GM12864 (cell line): Measurements from ENCODE around the gene AANAT.
"Not testable (repeated sequence)": the region's sequence is repeated elsewhere in the genome, so short reads cannot be mapped to it uniquely, and the experiment has no call there.

ENCODE experiments used
- DNase-seq: peaks from one replicate; pipeline ENCODE4 v3.0.0-alpha.2; 2011; ENCODE audit warnings: low read depth
- H3K4me3 ChIP-seq: 2 replicates; pipeline ENCODE4 v1.5.1; 2011; ENCODE audit warnings: mild to moderate bottlenecking, low read depth, low read length, control low read depth
- CTCF ChIP-seq: IDR thresholded peaks from 2 replicates; pipeline ENCODE4 v1.5.1; 2011; ENCODE audit warnings: low read depth, mild to moderate bottlenecking, moderate library complexity, low read length, control low read depth, inconsistent platforms; ENCODE audit errors: missing control alignments

AANAT gene

GRCh38 chr17:76506408-76507345, 39.3 kb downstream of the AANAT start:
- no peak for DNase-seq
- peak; percentile 91 for TF ChIP-seq CTCF

GRCh38 chr17:76508472-76509063, 41.2 kb downstream of the AANAT start:
- not testable (repeated sequence) for H3K4me3 ChIP-seq, DNase-seq

More at GRCh38 chr17:76506408-76507345, 39.3 kb downstream of the AANAT start:
- H3K4me3 ChIP-seq: no peak overlapping the region

GRCh38 chr17:76510831-76511244, 43.4 kb downstream of the AANAT start:
- no peak overlapping the region for H3K4me3 ChIP-seq
- no peak for DNase-seq
- no peak for TF ChIP-seq CTCF

GRCh38 chr17:76511668-76512365, 44.4 kb downstream of the AANAT start:
- no peak overlapping the region for H3K4me3 ChIP-seq
- TF ChIP-seq CTCF: no peak
- DNase-seq: no peak

- TF ChIP-seq CTCF: no peak
- no peak for DNase-seq
Measured at GRCh38 chr17:76512366-76513305, 45.2 kb downstream of the AANAT start.

GRCh38 chr17:76513306-76513692, 45.9 kb downstream of the AANAT start:
- no peak for TF ChIP-seq CTCF
- DNase-seq: no peak
- no peak overlapping the region for H3K4me3 ChIP-seq

More at GRCh38 chr17:76512366-76513305, 45.2 kb downstream of the AANAT start:
- no peak overlapping the region for H3K4me3 ChIP-seq

- not testable (repeated sequence) for DNase-seq, H3K4me3 ChIP-seq
Measured at GRCh38 chr17:76514355-76514754, 47.0 kb downstream of the AANAT start.
